NCI-H1048 (cell line): ENCODE measurements around the gene TMPO.
A peak's percentile ranks its signal among the peaks of the same experiment; 100 is the strongest.
"Not testable (repeated sequence)": the region's sequence is repeated elsewhere in the genome, so short reads cannot be mapped to it uniquely, and the experiment has no call there.

Experiments
- DNase-seq: peaks from one replicate; lab custom pipeline; 2025; lab: John Stamatoyannopoulos, UW

Gene TMPO

DNA sequence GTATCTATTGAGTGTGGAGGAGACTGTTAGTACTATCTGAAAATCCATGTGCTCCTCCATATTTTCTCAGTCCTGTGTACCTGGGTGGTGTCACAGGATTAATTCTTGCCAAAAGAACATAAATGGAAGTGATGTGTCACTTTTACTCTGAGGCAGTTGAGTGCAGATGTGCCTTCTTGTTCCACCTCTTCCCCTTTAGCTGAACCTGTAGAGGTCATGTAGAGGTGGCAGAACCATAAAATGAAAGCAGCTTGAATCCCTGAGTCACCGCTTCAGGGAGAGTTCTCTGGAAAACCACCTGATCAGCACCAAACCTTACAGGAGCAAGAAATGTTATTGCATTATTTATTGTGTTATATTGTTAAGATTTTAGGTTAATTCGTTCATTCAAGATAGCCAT is 63.4 kb downstream of the TMPO start:
- no peak for DNase-seq

DNA sequence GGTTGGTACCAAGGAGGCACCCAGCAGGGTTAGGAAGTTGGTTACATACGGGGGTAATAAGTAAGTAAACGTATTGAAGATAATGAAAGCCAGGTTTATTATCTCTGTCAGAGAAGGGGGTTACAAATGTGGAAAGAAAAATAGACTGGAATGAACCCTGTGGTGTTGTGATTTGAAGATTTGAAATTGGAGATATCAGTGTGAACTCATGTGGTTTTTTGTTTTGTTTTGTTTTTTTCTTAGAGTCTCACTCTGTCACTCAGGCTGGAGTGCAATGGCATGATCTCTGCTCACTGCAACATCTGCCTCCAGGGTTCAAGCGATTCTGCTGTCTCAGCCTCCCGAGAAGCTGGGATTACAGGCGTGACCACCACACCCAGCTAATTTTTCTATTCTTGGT is 64.0 kb downstream of the TMPO start:
- no peak for DNase-seq

DNA sequence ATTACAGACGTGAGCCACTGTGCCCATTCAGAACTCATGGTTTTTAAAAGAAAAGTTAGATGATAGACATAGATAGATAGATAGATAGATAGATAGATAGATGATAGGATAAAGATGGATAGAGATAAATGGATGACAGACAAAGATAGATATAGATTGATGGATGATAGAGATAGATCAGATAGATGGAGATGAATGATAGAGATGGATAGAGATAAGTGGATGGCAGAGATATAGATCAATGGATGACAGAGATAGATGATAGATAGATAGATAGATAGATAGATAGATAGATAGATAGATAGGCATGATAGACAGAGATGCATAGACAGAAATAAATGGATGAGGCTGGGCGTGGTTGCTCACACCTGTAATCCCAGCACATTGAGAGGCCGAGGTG is 64.4 kb downstream of the TMPO start:
- DNase-seq: no peak

DNA sequence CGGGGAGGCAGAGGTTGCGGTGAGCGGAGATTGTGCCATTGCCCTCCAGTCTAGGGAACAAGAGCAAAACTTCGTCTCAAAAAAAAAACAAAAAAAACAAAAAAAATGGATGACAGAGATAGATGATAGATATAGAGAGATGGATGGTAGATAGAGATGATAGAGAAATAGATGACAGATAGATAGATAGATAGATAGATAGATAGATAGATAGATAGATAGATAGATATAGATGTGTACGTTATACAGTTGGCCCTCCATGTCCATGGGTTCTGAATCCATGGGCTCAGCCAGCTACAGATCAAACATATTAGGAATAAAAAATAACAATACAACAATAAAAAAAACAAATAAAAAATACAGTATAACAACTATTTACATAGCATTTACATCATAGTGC is 65.3 kb downstream of the TMPO start:
- no peak for DNase-seq

DNA sequence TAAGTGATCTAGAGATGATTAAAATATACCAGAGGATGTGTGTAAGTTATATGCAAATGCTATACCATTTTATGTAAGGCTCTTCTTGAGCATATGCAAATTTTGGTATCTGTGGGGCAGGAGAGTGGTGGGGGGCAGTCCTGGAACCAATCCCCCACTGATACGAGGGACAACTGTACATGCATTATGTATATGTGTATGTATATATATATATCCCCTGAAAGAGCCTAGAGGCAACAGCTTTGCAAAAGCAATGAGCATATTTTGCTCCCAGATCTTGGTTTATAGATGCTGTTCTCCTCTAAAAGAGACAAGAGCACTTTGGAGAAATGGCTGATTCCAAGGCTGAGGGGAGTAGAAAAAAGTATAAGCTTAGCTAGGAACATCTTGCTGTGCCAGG is 65.7 kb downstream of the TMPO start:
- no peak for DNase-seq

DNA sequence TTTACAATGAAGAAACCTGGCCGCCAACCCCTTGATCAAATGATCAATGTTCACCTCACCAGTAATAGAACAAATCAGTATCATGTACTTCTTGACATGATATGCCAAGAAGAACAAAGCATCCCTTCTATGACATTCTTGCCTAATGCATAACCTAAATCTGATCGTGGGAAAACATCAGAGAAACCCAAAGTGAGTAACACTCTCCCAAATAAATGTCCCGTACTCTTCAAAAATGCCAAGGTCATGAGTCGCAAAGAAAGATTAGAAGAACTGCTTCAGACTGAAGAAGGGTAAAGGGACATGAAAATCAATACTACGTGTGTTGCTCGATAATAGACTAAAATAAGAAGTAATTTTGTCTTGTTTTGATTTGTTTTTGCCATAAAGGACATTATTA is 66.7 kb downstream of the TMPO start:
- DNase-seq: no peak

DNA sequence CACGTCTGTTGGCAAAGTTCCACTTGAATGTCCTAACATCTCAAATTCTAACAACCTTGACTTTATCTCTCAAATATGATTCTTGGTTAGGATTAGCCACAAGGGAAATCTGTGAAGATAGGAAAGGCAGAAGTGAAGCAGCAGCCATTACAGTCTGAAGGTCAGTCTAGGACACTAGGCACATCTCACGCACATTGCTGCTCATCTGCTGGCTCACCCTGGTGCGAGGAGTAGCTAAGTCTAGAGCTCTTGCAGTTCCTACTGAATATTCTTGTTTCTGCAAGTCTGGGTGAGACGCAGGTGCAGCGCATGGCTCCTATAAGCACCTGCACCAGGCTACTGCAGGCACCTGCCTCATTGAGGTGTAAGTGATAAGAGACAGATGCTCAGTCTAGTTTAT is 71.7 kb downstream of the TMPO start:
- no peak for DNase-seq

DNA sequence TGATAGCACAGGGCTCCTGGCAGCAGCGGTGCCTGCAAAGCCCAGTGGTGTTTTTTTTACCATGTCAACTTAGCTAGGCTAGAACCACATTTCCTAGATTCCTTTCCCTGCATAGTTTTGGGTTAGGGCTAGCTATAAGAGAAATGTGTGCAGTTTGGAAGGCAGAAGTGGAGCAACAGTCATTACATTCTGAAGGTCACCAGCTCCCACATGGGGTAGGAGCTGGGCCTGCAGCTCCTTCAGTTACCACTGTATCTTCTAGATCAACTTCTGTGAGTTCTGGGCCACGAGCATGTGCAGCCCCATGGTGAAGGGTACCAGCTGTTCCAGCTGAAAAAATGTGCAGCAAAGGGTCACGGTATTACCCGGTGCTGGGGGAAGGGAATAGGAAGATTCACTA is 75.8 kb downstream of the TMPO start:
- no peak for DNase-seq

DNA sequence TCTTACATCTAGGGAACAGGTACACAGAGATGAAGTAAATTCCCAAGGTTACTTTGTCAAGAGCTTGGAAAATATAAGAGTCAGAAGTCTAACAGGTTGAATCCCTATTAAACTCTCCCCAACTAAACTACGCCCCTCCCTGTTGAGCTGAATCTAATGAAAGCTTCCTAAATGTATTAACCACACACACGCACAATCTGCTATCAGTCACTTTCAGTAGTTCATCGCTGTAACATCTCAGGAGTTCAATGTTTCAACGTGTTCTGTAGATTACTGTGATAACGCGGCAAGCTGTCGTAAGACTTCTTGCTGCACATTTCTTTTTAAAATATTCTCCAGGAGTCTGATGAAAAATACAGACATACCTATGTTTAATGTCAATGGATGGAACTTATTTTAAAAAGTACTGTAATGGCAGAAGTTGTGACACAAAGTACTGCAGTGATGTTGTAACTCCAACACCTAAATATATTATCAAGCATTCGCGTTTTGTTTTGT is 77.5 kb downstream of the TMPO start:
- DNase-seq: no peak

DNA sequence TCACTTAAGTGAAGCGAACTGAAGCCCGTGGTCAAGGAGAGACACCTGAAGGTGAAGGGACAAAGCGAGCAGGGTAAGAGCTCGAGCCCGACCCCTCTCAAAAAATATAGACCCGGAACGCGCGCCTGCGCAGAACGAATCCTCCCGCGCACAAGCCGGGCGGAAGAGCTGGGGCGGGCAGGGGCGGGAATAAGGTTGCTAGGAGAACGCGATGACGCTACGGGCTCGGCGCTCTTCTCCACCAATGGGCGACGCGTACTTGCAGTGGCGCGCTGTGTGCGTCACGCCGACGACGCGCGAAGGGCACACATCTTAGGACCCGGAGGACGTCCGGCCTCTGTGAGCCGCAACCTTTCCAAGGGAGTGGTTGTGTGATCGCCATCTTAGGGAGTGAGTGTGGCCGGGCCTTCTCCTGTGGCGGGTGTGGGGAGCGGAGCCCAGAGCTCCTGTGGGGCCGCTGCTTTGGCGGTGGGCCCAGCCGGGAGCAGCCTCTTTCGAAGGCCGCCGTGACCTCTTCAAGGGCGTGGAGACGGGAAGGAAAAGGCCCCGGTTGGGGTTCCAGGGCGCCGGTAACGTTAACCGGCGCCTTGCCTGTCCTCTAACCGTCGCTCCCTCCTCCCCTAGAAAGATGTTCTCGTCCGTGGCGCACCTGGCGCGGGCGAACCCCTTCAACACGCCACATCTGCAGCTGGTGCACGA is 78.1 kb downstream of the TMPO start, which contains the start of gene SLC25A3:
TSS of gene SLC25A3 (plus strand) at position 336 of the 699 bp plus-strand sequence. CDS start at position 629, 293 bp downstream.
- peak; percentile 95 for DNase-seq

DNA sequence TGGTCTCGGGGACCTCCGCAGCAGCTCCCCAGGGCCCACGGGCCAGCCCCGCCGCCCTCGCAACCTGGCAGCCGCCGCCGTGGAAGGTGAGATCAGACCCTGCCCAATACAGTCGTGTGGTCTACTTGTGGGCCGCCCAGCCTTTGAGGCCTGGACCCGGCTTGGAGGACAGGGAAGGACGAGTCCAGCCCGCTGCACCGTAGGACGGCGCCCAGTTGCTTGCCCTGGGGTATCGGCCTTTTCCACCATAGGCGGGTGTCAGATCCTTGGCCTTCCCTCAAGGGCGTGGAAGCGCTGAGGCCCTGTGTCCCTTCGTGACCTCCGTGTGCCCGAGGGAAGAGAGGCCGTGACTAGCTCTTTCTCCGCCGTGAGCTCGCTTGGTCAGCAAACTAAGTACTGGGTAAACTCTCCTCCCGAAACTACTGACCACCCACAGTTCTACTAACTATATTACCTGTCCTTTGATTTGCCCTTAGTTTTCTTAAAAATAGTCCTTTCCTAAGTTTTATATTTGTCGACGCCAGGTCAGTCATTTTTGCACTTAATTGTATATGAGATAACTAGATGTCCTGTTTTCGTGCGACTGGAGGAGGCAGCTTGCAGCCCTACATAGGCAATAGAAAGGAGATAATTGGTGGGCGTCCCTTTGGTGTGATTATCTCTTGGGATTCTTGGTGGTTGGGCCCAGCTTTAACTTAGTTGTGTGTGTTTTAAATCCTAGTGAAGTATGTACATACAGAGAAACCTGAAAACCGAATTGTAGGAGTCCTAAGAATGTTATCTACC is 78.9 kb downstream of the TMPO start:
- no peak for DNase-seq

DNA sequence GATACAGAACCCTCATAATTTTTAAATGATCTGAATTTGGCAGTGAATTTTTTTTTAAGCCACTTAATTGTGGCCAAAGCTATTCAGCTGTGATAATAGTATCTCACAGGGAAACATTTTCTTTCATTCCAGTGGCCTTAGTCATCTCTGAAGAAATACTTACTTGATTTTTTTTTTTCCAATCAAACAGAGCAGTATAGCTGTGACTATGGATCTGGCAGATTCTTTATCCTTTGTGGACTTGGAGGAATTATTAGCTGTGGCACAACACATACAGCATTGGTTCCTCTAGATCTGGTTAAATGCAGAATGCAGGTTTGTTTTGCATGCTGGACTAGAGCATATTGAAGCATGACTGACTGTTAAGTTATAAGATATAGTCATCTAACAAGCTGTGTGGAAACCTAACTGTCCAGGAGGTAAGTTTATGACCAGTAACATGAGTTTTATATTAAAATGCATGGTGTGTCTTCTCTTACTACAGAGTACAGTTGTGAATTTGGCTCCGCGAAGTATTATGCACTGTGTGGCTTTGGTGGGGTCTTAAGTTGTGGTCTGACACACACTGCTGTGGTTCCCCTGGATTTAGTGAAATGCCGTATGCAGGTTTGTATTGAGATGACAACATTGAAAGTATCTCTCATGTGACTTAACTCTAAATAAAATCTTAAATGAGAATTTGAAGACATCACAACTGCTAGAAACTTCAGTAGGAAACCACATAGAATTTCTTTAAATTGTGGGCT is 80.0 kb downstream of the TMPO start:
- DNase-seq: no peak

DNA sequence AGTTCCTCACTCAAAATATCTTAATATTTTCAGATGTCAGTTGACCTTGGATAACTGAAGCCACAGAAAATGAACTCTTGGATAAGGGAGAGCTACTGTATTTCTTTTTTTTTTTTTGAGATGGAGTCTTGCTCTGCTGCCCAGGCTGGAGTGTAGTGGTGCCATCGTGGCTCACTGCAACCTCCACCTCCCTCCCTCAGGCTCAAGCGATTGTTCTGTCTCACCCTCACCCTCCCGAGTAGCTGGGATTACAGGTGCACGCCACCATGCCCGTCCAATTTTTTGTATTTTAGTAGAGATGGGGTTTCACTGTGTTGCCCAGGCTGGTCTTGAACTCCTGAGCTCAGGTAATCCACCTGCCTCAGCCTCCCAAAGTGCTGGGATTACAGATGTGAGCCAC is 81.9 kb downstream of the TMPO start:
- DNase-seq: not testable (repeated sequence)
